ENCODE data around the gene ZNF70. TPM values are rescaled to one million over a fixed set of nuclear protein-coding genes. Genes with fewer than 3 reads are reported as not detected.

ZNF70 gene
- polyA plus RNA-seq, 1 of the 3 experiments (the other 2 are of a cell fraction), result 0.77 TPM

DNA sequence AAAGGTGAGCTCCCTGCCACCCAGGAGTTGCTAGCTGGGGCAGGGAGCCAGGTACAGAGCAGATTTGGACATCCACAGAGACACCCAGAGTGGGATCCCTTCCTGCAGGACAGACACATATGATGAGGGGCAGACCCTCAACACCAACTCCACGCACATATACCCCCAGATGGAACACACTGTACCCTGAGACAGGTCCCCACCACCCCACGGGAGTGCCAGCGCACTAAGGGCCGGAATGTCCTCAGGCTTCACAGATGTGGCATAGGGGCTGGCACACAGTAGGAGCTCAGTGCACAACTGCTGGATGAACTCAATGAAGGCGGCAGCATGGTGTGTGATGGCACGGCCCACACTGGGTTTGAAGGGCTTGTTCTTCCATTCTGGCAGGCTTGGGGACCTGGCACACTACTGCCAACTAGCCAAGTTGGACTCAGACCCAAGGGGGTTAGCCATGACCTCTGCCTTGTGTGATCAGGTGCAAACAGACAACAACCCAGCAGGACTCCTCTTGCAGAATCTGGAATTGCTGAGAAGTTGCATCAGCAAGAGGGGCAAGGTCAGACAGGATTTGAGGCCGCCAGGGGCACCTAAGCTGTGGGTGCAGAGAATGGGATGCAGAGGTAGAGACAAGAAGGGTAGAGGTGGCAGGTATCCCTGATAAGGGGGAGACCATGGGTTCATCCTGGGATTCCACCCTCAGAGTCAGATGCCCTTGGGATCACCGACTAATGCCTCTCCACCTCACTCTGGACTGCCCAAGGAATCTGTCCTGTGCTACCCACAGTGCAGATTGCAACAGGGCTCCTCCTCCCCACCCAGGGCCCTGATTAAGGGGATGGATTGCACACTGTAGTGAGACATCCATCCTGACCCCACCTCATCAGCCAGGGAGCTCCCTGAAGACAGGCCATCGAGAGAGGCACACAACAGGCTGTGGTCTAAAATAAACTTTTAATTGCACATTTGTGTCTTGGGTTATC is 14.3 kb upstream of the ZNF70 start (continued):
- TF ChIP-seq, protein P1, sequence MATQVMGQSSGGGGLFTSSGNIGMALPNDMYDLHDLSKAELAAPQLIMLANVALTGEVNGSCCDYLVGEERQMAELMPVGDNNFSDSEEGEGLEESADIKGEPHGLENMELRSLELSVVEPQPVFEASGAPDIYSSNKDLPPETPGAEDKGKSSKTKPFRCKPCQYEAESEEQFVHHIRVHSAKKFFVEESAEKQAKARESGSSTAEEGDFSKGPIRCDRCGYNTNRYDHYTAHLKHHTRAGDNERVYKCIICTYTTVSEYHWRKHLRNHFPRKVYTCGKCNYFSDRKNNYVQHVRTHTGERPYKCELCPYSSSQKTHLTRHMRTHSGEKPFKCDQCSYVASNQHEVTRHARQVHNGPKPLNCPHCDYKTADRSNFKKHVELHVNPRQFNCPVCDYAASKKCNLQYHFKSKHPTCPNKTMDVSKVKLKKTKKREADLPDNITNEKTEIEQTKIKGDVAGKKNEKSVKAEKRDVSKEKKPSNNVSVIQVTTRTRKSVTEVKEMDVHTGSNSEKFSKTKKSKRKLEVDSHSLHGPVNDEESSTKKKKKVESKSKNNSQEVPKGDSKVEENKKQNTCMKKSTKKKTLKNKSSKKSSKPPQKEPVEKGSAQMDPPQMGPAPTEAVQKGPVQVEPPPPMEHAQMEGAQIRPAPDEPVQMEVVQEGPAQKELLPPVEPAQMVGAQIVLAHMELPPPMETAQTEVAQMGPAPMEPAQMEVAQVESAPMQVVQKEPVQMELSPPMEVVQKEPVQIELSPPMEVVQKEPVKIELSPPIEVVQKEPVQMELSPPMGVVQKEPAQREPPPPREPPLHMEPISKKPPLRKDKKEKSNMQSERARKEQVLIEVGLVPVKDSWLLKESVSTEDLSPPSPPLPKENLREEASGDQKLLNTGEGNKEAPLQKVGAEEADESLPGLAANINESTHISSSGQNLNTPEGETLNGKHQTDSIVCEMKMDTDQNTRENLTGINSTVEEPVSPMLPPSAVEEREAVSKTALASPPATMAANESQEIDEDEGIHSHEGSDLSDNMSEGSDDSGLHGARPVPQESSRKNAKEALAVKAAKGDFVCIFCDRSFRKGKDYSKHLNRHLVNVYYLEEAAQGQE (IDR thresholded peaks at IDR 0.05; ENCODE audit: low read depth, low read length), result no peak
- TF ChIP-seq ZBTB33 (IDR thresholded peaks at IDR 0.05; ENCODE audit: borderline replicate concordance, low read depth) (no peak), YY1 (IDR thresholded peaks at IDR 0.05; ENCODE audit: low read depth) (no peak)

- Histone ChIP-seq H3F3A (replicated peaks; ENCODE audit: insufficient read depth) (no peaks in the 10 kb centered on the region), H4K20me1 (ENCODE audit: insufficient read depth) (no peaks in the 10 kb centered on the region), H3K27ac (ENCODE audit: low read depth in 2 of 2, low read length in 1 of 2) (no peak overlapping the region), H3K4me1 (ENCODE audit: control insufficient read depth in 1 of 2, insufficient read depth in 2 of 2, low read depth in 1 of 2, low read length in 1 of 2) (peaks cover 7% of the 10 kb centered on the region in 2 experiments; a peak in 2 of 4 replicates), H3K4me3 (ENCODE audit: low read depth in 2 of 2, low read length in 1 of 2) (no peak overlapping the region), H3K79me2 (ENCODE audit: insufficient read depth) (peaks cover 11% of the 10 kb centered on the region; the same call in 1 of the 2 replicates), H3K9me3 (no peaks in the 10 kb centered on the region), H3K9me2 (no peaks in the 10 kb centered on the region), H3K36me3 (replicated peaks in 1 of 2; ENCODE audit: control insufficient read depth in 1 of 2, insufficient read depth in 2 of 2, low read length in 1 of 2) (no peaks in the 10 kb centered on the region), H3K4me2 (no peak overlapping the region), H3K9ac (no peak overlapping the region), H3K27me3 (ENCODE audit: insufficient read depth) (no peaks in the 10 kb centered on the region), H2AFZ (ENCODE audit: low read depth) (no peak overlapping the region)
- no peak for TF ChIP-seq GABPA (IDR thresholded peaks at IDR 0.05; ENCODE audit: low read depth)
- TF ChIP-seq RAD21 (IDR thresholded peaks at IDR 0.05; ENCODE audit: low read length), result no peak
- no peak for TF ChIP-seq MEF2A (IDR thresholded peaks at IDR 0.05; ENCODE audit: borderline replicate concordance, low read depth)
- no peak for TF ChIP-seq CHD2 (IDR thresholded peaks at IDR 0.05; ENCODE audit: low read length, partially characterized antibody)
- TF ChIP-seq, protein P2, sequence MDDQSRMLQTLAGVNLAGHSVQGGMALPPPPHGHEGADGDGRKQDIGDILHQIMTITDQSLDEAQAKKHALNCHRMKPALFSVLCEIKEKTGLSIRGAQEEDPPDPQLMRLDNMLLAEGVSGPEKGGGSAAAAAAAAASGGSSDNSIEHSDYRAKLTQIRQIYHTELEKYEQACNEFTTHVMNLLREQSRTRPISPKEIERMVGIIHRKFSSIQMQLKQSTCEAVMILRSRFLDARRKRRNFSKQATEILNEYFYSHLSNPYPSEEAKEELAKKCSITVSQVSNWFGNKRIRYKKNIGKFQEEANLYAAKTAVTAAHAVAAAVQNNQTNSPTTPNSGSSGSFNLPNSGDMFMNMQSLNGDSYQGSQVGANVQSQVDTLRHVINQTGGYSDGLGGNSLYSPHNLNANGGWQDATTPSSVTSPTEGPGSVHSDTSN (IDR thresholded peaks at IDR 0.05), result no peak
- TF ChIP-seq EZH2phosphoT487 (IDR thresholded peaks at IDR 0.05; ENCODE audit: borderline replicate concordance, low read depth), result no peak
- no peak for TF ChIP-seq SMC3 (IDR thresholded peaks at IDR 0.05; ENCODE audit: low read depth, low read length)
- TF ChIP-seq RFX5 (IDR thresholded peaks at IDR 0.05; ENCODE audit: low read length), result no peak
- no peak for DNase-seq
- ChIA-PET POLR2A (no interaction called here), CTCF (interaction anchor here (1.5 to 14.9 kb wide), 2 partner anchors 9 to 84 kb away, joined by 3 to 277 read pairs; no protein-coding TSS in a partner anchor)
- WGBS (ENCODE audit: low lambda C conversion rate), result 90% methylated on average over 4 of the region's 7 CpGs
Observed at GRCh38 chr22:23763954-23764353, 13.0 kb upstream of the ZNF70 start.
